Posterior vena cava (tissue), 2 donors: ENCODE results near the gene SLC24A4. TPM values are rescaled to one million over a fixed set of nuclear protein-coding genes. Genes with fewer than 3 reads are reported as not detected.
A peak's percentile ranks its signal among the peaks of the same experiment; 100 is the strongest.

ENCODE experiments used
- DNase-seq: peaks from one replicate; pipeline ENCODE4 v3.0.0-alpha.2; 2020; ENCODE audit warnings: low spot score
- intact Hi-C, 2 donors: fragments of 100-400 bp; cut with DNase I; formaldehyde crosslinking; loops; one replicate each; pipeline versions ENCODE4 v1.14.1 to v1.14.2; 2022 to 2023
- total RNA-seq, 2 donors: library from RNA; stranded (reverse); fragmentation: NEBNext Ultra II Directional; extraction: Animal tissue kit (Norgen Biotek cat#: 25700); gene quantifications; one replicate each; pipeline ENCODE4 v1.2.1, GENCODE V29; 2021
- donor health status: DM: yes; HTN: yes; CAD: no.
- donor health status: DM: yes; HTN: yes; CAD: no.

SLC24A4 gene
- total RNA-seq, 2 donors from 2014 or later = 0.67 to 1.2 TPM

DNA sequence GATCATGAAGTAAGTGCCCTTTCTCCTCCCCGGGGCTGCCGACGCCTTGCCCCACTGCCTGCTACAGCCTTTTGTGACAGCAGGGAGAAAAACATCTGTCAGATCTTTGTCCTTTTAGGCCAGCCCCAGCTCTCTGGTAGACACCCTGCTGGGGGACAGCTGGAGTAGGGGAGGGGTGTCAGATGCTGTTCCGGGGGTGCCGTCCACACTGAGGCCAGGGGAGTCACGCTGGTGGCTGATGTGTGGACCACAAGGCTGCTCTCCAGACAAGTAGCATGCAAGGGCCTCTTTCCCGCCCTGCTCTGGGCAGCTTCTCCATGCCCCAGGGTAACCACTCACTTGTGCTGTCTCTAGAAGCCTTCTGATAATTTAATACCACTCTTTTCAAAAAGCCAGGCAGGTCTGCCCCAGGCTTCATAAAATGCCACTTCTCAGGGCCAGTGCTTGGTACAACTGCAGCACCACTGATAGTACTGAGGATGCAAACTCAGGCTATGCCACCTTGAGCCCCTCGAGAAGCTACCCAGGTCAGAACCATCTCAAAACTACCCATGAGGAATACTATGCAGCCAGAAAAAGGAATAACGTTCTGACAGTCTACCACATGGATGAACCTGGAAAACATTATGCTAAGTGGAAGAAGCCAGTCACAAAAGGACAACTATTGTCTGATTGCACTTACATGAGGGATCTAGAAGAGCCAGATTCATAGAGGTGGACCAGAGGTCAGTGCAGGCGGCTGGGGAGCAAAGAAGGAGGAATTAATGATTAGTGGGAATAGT is 124.6 kb downstream of the SLC24A4 start:
- peak; percentile 53 for DNase-seq
- intact Hi-C loops = no loop called here

GRCh38 chr14:92448786-92449185 is 125.8 kb downstream of the SLC24A4 start:
- intact Hi-C loops = no loop called here
- DNase-seq = peak; percentile 70

GRCh38 chr14:92449404-92450181 is 126.6 kb downstream of the SLC24A4 start:
- intact Hi-C loops = no loop called here
- peak; percentile 63 for DNase-seq

GRCh38 chr14:92450351-92451070 is 127.5 kb downstream of the SLC24A4 start:
- peak; percentile 46 for DNase-seq
- intact Hi-C loops = no loop called here

DNA sequence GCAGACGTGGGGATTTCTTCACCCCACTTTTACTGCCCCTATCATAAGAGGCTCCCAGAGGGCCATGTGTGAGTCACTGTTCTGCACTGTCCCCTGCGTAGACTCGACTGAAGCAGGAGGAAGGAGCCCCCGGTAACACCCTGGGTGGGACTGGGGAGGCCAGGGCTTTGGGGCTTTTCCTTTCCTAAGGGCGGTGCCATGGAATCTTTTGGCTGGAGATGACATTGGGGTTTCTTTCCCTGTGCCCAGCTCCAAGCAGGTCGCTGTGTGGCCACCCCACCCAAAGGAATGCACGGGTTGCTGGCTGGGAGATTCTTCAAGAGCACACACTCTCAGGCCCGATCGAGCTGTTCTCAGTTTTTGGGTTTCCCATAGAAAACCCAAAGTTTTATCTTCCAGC is 128.3 kb downstream of the SLC24A4 start:
- DNase-seq = no peak
- intact Hi-C loops = no loop called here

GRCh38 chr14:92451755-92452154 is 128.8 kb downstream of the SLC24A4 start:
- DNase-seq = peak; percentile 62
- intact Hi-C loops = no loop called here

DNA sequence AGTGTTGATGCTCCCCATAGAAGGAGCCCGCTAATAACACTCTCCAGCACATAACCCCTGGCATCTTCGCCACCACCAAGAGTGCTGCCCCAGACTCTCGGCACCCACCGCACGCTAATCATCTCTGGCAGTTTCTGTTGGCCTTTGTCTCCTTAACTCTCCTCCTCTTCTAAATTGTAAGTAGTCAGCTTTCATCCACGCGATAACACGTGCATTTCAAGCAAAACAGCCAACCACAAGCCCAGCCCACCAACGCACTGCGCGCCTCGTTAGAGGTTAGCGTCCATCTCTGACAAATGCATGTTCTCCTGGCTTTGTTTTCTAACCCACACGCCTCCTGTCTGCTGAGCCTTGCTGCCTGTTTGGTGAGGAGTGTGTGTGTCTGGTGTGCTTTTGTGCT is 129.5 kb downstream of the SLC24A4 start:
- intact Hi-C loops = no loop called here

DNA sequence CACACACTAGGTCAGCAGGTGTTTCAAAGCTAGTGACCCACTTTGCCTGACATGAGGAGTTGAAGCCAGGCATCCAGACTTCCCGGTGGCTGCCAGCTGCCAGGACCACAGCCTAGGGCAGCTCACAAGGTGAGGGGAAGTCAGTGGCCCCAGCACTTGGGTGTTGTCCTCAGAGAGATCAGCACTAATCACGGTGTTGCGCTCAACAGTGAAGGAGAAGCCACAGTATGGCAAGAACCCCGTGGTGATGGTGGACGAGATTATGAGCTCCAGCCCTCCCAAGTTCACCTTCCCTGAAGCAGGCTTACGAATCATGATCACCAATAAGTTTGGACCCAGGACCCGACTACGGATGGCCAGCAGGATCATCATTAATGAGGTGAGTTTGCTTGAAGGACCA is 130.7 kb downstream of the SLC24A4 start:
- peak; percentile 65 for DNase-seq

More for the DNA sequence above, 129.5 kb downstream of the SLC24A4 start:
- DNase-seq = peak; percentile 42

DNA sequence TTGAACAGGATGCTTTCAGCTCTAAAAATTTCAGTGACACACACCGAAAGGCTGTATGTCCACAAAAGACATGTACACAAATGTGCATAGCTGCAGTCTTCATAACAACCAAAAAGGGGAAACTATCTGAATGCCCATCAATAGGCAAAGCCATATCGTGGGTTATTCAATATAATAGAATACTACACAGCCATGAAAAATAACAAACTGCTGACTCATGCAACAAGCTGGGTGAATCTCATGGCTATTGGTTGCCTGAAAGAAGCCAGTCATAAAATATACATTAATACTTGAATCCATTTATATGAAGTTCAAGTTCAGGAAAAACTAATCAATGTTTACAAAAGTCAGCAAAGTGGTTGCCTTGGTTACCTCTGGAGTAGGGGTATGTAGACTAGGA is 132.3 kb downstream of the SLC24A4 start:
- intact Hi-C loops = no loop called here
- DNase-seq = no peak

More for the DNA sequence above, 130.7 kb downstream of the SLC24A4 start:
- intact Hi-C loops = no loop called here

- intact Hi-C loops = no loop called here
- DNase-seq = peak; percentile 85
Measured at GRCh38 chr14:92456215-92457015, 133.4 kb downstream of the SLC24A4 start.

GRCh38 chr14:92457016-92457565 is 134.1 kb downstream of the SLC24A4 start:
- DNase-seq = no peak
- intact Hi-C loops = no loop called here

- peak; percentile 65 for DNase-seq
- intact Hi-C loops = no loop called here
Measured at GRCh38 chr14:92458136-92459029, 135.4 kb downstream of the SLC24A4 start.

- intact Hi-C loops = no loop called here
- peak; percentile 75 for DNase-seq
Measured at GRCh38 chr14:92459030-92459949, 136.3 kb downstream of the SLC24A4 start.

DNA sequence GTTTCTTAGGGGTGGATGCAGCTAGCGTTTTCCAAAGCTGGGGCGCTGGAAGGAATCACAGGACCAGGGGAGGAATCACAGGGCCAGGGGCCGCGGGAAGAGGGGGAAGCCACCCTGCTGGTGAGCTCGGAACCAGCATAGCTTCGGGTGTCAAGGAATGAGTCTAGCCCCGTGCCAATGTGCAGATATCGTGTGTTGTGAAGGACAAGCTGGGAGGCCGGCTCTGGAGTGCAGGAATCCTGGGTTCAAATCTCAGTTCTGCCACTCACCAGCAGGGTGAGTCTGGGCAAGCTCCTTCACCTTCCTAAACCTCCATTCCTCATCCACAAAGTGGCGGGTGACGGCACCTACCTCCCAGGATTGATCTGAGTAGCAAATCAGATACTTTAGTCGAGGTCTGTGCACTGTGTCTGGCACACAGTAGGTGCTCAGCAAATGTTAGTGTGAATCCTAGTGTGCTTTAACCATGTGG is 137.0 kb downstream of the SLC24A4 start:
- intact Hi-C loops = loop anchor here in 1 of 2 donors (10.0 kb wide), 1 partner anchor 215 kb away; no protein-coding TSS in a partner anchor
- DNase-seq = no peak

DNA sequence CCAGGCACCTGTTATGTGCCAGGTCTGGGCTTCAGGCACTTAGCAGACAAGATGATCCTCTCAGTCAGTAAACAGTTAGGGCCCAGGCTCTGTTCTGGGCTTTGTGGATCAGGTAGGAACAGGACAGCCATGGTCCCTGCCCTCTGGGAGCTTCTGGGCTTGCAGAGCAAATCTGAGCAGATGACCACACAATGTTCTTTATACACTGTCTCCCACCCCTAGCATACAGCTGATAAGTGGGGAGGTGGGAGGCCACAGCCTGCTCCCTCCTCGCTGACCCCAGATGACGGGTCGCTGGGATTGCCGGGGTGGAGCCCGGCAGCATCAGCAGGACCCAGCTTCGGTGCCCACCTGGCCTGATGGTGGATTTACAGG is 137.6 kb downstream of the SLC24A4 start:
- intact Hi-C loops = loop anchor here in 1 of 2 donors (10.0 kb wide), 1 partner anchor 214 kb away; no protein-coding TSS in a partner anchor
- DNase-seq = no peak

DNA sequence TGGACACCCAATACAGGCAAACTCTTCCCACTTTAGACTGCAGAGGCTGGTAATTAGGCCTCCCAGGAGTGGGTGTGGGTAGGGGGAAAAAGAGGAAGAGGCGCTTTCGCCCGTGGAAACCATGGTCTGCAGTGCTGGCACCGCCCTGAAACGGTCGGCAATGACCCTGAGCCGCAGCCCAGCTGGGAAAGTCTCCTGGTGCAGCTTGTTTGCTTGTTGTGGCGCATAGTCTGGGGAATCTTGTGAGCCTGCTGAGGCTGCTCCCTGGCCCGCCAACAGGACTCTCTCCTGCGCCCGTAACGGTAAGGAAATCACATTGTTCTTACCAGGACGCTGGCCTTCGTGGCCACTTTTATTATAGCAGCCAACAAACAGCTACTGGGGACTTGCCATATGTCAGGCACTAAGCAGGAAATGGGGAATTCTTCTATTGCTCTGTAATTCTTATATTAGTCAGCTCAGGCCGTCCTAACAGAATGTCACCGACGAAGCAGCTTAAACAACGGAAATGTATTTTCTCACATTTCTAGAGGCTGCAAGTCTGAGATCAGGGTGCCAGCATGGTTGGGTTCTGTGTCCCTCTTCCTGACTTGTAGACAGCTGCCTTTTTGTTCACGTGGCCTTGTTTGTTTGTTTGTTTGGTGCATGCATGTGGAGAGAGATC is 138.1 kb downstream of the SLC24A4 start:
- intact Hi-C loops = loop anchor here in 1 of 2 donors (10.0 kb wide), 1 partner anchor 214 kb away; no protein-coding TSS in a partner anchor
- no peak for DNase-seq
